Thyroid gland (tissue), 4 donors: ENCODE measurements around the gene COG7. TPM values are rescaled to one million over a fixed set of nuclear protein-coding genes. Genes with fewer than 3 reads are reported as not detected.

Source experiments
- DNase-seq, 2 donors: peaks; one replicate each; pipeline ENCODE4 v3.0.0-alpha.2; 2019
- H3K27ac ChIP-seq, 3 donors: fragments of 200-600 bp; sonication (generic); 1 replicate in 2 of 3; 2 replicates in 1 of 3; pipeline ENCODE4 v1.5.1; 2016 to 2019; ENCODE audit warnings: mild to moderate bottlenecking in 1 of 3, moderate library complexity in 1 of 3
- H3K27me3 ChIP-seq: fragments of 200-600 bp; sonication (generic); one replicate; pipeline ENCODE4 v1.5.1; 2019
- H3K36me3 ChIP-seq, 2 donors: fragments of 200-600 bp; sonication (generic); one replicate each; pipeline ENCODE4 v1.5.1; 2016 to 2019
- H3K4me1 ChIP-seq, 2 donors: fragments of 200-600 bp; sonication (generic); one replicate each; pipeline ENCODE4 v1.5.1; 2017 to 2019
- H3K4me3 ChIP-seq, 3 donors: fragments of 200-600 bp; sonication (generic); replicated peaks in 1 of 3; 1 replicate in 2 of 3; 2 replicates in 1 of 3; pipeline ENCODE4 v1.5.1; 2016; ENCODE audit warnings: mild to moderate bottlenecking in 1 of 3
- H3K9me3 ChIP-seq: fragments of 200-600 bp; sonication (generic); one replicate; pipeline ENCODE4 v1.5.1; 2017
- POLR2A ChIP-seq, 2 donors: fragments of 450-650 bp; IDR thresholded peaks; one replicate each; pipeline ENCODE4 v1.6.1; 2017; ENCODE audit warnings: antibody characterized with exemption in 2 of 2, mild to moderate bottlenecking in 2 of 2, moderate library complexity in 1 of 2
- WGBS, 2 donors: methylation state at CpG; one replicate each; pipeline ENCODE4 v1.1.5; 2017; 5-methylcytosine and 5-hydroxymethylcytosine counted together
- intact Hi-C: fragments of 100-400 bp; cut with DNase I; formaldehyde crosslinking; loops from one replicate; pipeline ENCODE4 v1.15.1; 2023
- total RNA-seq, 4 donors: library from RNA; depleted of rRNA; stranded (reverse); fragments of >200 nt; gene quantifications; one replicate each; pipeline ENCODE4 v1.2.3, GENCODE V29; 2016
- TF ChIP-seq, protein P1 (sequence below), 6 experiments: fragments of 200-600 bp in 3 of 6; fragments of 450-650 bp in 3 of 6; sonication (generic) in 3 of 6; IDR thresholded peaks; one replicate each; pipeline ENCODE4 v1.5.1; 2016 to 2019; ENCODE audit warnings: antibody characterized with exemption in 6 of 6, mild to moderate bottlenecking in 2 of 6, inconsistent platforms in 1 of 6, moderate library complexity in 1 of 6

COG7 gene
- total RNA-seq, 4 donors from 2014 or later = 27.5 to 35.1 (median 30.8) TPM

DNA sequence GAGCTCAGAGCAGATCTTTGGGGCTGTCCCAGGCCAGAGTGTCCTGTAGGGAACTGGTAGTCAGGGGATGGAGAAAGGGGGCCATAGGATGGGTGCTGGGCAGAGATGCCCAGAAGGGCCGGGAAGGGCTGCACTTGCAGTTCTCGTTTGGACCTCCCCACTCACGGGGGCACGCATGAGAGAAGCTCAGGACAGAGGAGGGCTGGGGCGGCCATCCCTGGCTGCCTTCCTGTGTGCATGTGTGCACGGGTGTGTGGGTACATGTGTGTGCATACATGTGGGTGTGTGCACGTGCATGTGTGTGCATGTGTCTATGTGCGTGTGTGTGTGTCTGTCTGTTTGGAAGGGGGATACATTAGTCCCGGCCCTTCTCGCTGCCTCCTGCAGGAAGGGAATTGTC lies 73.3 kb downstream of the COG7 start:
- Histone ChIP-seq H3K4me3 (no peak overlapping the region), H3K27ac (no peak overlapping the region), H3K9me3 (no peaks in the 10 kb centered on the region), H3K4me1 (peaks cover 0 to under 1% of the 10 kb centered on the region in 2 donors), H3K36me3 (no peaks in the 10 kb centered on the region), H3K27me3 (no peaks in the 10 kb centered on the region)
- intact Hi-C loops = no loop called here
- no peak for DNase-seq
- TF ChIP-seq POLR2A (IDR thresholded peaks at IDR 0.05) = no peak
- TF ChIP-seq, protein P1, sequence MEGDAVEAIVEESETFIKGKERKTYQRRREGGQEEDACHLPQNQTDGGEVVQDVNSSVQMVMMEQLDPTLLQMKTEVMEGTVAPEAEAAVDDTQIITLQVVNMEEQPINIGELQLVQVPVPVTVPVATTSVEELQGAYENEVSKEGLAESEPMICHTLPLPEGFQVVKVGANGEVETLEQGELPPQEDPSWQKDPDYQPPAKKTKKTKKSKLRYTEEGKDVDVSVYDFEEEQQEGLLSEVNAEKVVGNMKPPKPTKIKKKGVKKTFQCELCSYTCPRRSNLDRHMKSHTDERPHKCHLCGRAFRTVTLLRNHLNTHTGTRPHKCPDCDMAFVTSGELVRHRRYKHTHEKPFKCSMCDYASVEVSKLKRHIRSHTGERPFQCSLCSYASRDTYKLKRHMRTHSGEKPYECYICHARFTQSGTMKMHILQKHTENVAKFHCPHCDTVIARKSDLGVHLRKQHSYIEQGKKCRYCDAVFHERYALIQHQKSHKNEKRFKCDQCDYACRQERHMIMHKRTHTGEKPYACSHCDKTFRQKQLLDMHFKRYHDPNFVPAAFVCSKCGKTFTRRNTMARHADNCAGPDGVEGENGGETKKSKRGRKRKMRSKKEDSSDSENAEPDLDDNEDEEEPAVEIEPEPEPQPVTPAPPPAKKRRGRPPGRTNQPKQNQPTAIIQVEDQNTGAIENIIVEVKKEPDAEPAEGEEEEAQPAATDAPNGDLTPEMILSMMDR (IDR thresholded peaks at IDR 0.05) = no peak
- 91 to 92% methylated on average over 9 to 10 of the region's 10 CpGs for WGBS, 2 donors

DNA sequence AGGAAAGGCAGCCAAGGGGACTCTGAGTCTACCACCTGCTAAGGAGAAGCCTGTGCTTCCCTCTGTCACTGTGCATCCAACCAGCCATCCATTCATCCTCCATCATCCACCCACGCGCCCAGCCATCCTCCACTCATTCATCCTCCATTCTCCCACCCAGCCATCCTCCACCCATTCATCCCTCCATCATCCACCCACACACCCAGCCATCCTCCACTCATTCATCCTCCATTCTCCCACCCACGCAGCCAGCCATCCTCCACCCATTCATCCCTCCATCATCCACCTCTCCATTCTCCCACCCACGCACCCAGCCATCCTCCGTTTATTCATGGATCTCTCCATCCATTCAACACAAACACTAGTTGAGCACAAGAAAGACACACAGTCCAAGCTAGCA lies 74.1 kb downstream of the COG7 start:
- no peaks in the 10 kb centered on the region for H3K27me3 ChIP-seq
- WGBS, 2 donors = 88 to 90% methylated on average over 5 of the region's 5 CpGs
- no peaks in the 10 kb centered on the region for H3K4me1 ChIP-seq
- no peak for TF ChIP-seq POLR2A (IDR thresholded peaks at IDR 0.05)
- TF ChIP-seq, protein P1 (IDR thresholded peaks at IDR 0.05) = no peak
- H3K9me3 ChIP-seq = no peaks in the 10 kb centered on the region
- intact Hi-C loops = no loop called here
- DNase-seq = no peak
- H3K36me3 ChIP-seq = no peaks in the 10 kb centered on the region
- H3K4me3 ChIP-seq = no peak overlapping the region
- H3K27ac ChIP-seq = no peak overlapping the region

DNA sequence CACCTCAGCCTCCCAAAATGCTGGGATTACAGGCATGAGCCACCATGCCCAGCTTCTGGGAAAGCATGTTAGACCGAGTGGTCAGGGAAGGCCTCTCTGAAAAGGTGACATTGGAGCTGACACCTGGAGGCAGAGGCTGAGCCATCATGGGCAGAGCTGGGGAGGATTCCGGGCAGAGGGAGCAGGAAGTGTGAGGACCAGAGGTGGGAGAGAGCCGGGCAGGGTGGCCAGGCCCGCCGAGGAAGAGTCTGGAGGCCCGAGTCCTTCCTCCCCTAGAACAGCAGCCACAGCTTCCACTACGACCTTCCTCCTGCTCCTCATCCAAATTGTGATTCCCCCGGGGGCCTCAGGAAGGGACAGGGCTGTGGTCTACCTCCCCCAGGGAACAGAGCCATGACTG lies 74.7 kb downstream of the COG7 start:
- TF ChIP-seq, protein P1 (IDR thresholded peaks at IDR 0.05) = no peak
- TF ChIP-seq POLR2A (IDR thresholded peaks at IDR 0.05) = no peak
- H3K27ac ChIP-seq = no peak overlapping the region
- DNase-seq = no peak
- no peaks in the 10 kb centered on the region for H3K9me3 ChIP-seq
- H3K27me3 ChIP-seq = no peaks in the 10 kb centered on the region
- intact Hi-C loops = no loop called here
- WGBS, 2 donors = 84 to 90% methylated on average over 8 of the region's 8 CpGs
- no peak overlapping the region for H3K4me3 ChIP-seq
- no peaks in the 10 kb centered on the region for H3K4me1 ChIP-seq
- H3K36me3 ChIP-seq = no peaks in the 10 kb centered on the region

- Histone ChIP-seq H3K36me3 (no peaks in the 10 kb centered on the region), H3K4me1 (no peaks in the 10 kb centered on the region), H3K27me3 (no peaks in the 10 kb centered on the region), H3K27ac (no peak overlapping the region), H3K9me3 (no peaks in the 10 kb centered on the region), H3K4me3 (no peak overlapping the region)
- TF ChIP-seq, protein P1 (IDR thresholded peaks at IDR 0.05) = no peak
- no peak for TF ChIP-seq POLR2A (IDR thresholded peaks at IDR 0.05)
- intact Hi-C loops = no loop called here
- no peak for DNase-seq
- WGBS, 2 donors = 83 to 93% methylated on average over 5 to 9 of the region's 9 CpGs
These were observed 75.7 kb downstream of the COG7 start for GRCh38 chr16:23377071-23377931.

GRCh38 chr16:23375643-23376042 lies 77.3 kb downstream of the COG7 start:
- intact Hi-C loops = no loop called here
- no peaks in the 10 kb centered on the region for H3K27me3 ChIP-seq
- no peak overlapping the region for H3K27ac ChIP-seq
- TF ChIP-seq, protein P1 (IDR thresholded peaks at IDR 0.05) = no peak
- TF ChIP-seq POLR2A (IDR thresholded peaks at IDR 0.05) = no peak
- H3K9me3 ChIP-seq = no peaks in the 10 kb centered on the region
- H3K36me3 ChIP-seq = no peaks in the 10 kb centered on the region
- no peak overlapping the region for H3K4me3 ChIP-seq
- no peaks in the 10 kb centered on the region for H3K4me1 ChIP-seq
- DNase-seq = no peak
- WGBS, 2 donors = 85 to 100% methylated on average over 2 to 7 of the region's 7 CpGs
